A172 (cell line): ENCODE measurements around the gene NOSIP. TPM values are rescaled to one million over a fixed set of nuclear protein-coding genes. Genes with fewer than 3 reads are reported as not detected.

Experiments
- DNase-seq: peaks from one replicate; pipeline ENCODE4 v3.0.0-alpha.2; 2015; ENCODE audit warnings: low spot score
- total RNA-seq: library from RNA; depleted of rRNA; stranded (reverse); fragments of >200 nt; shearing (Covaris generic); gene quantifications from 2 replicates; pipeline ENCODE4 v1.2.3, GENCODE V29; 2014; rRNA removed

Gene NOSIP
- total RNA-seq, 1 experiment from 2014 or later, result 131 TPM

- DNase-seq, result no peak
Measured at GRCh38 chr19:49507803-49508494, 72.4 kb downstream of the NOSIP start.

- DNase-seq, result peak; percentile 35
Measured at GRCh38 chr19:49506575-49507105, 73.7 kb downstream of the NOSIP start.

Other genes with a start within 250 kb of the NOSIP start
- gene CD37, start 245.2 kb downstream of the NOSIP start, total RNA-seq, result not detected in 2 replicates
- 30.3 and 37.1 TPM in 2 replicates for gene TEAD2, start 218.1 kb downstream of the NOSIP start, total RNA-seq
- gene DKKL1, start 216.7 kb downstream of the NOSIP start, total RNA-seq, result 0.21 TPM in 1 of 2 replicates, not detected in the other
- not detected in 2 replicates for gene KASH5, start 192.3 kb downstream of the NOSIP start, total RNA-seq
- gene PTH2, start 157.1 kb downstream of the NOSIP start, total RNA-seq, result not detected in 2 replicates
- not detected in 2 replicates for gene GFY, start 155.2 kb downstream of the NOSIP start, total RNA-seq
- gene SLC17A7, start 139.0 kb downstream of the NOSIP start, total RNA-seq, result 0.12 TPM in 1 of 2 replicates, not detected in the other
- gene PIH1D1, start 128.7 kb downstream of the NOSIP start, total RNA-seq, result 103 and 119 TPM in 2 replicates
- 41.6 and 47.0 TPM in 2 replicates for gene ALDH16A1, start 127.3 kb downstream of the NOSIP start, total RNA-seq
- 4.7 and 6.2 TPM in 2 replicates for gene FLT3LG, start 106.3 kb downstream of the NOSIP start, total RNA-seq
- 1,452 and 1,525 TPM in 2 replicates for gene RPL13A, start 92.9 kb downstream of the NOSIP start, total RNA-seq
- 2,104 and 3,140 TPM in 2 replicates for gene RPS11, start 84.1 kb downstream of the NOSIP start, total RNA-seq
- gene FCGRT, start 67.9 kb downstream of the NOSIP start, total RNA-seq, result 0.17 and 0.77 TPM in 2 replicates
- 0.46 TPM in 1 of 2 replicates, not detected in the other for gene RCN3, start 52.6 kb downstream of the NOSIP start, total RNA-seq
- 0.43 and 0.79 TPM in 2 replicates for gene PRRG2, start 760 bp upstream of the NOSIP start, total RNA-seq
- gene PRR12, start 10.6 kb upstream of the NOSIP start, total RNA-seq, result 2.3 and 4.7 TPM in 2 replicates
- gene RRAS, start 59.6 kb upstream of the NOSIP start, total RNA-seq, result 32.0 and 34.5 TPM in 2 replicates
- gene SCAF1, start 61.7 kb upstream of the NOSIP start, total RNA-seq, result 28.8 and 31.9 TPM in 2 replicates
- gene IRF3, start 85.3 kb upstream of the NOSIP start, total RNA-seq, result 72.2 and 75.6 TPM in 2 replicates
- 21.8 and 24.5 TPM in 2 replicates for gene BCL2L12, start 85.4 kb upstream of the NOSIP start, total RNA-seq
- 485 and 504 TPM in 2 replicates for gene PRMT1, start 96.7 kb upstream of the NOSIP start, total RNA-seq
- gene ADM5, start 109.0 kb upstream of the NOSIP start, total RNA-seq, result 2.7 and 3.2 TPM in 2 replicates
- 0.53 and 6.1 TPM in 2 replicates for gene CPT1C, start 110.6 kb upstream of the NOSIP start, total RNA-seq
- gene TSKS, start 182.8 kb upstream of the NOSIP start, total RNA-seq, result not detected in 2 replicates
- gene AP2A1, start 186.4 kb upstream of the NOSIP start, total RNA-seq, result 116 and 130 TPM in 2 replicates
- gene FUZ, start 232.7 kb upstream of the NOSIP start, total RNA-seq, result 17.6 and 19.0 TPM in 2 replicates
- gene MED25, start 237.7 kb upstream of the NOSIP start, total RNA-seq, result 28.6 and 34.8 TPM in 2 replicates